Activated CD4-positive, alpha-beta T cell treated with anti-CD3 and anti-CD28 coated beads, Interleukin-2, Interleukin-6, amounts not matched to agents 100 ng/mL and 50 ng/mL, durations not matched to agents 16 hours and 8 hours (primary cell): ENCODE data around the gene UBAP2.
"Not testable (repeated sequence)": the region's sequence is repeated elsewhere in the genome, so short reads cannot be mapped to it uniquely, and the experiment has no call there.

Source experiments
- DNase-seq: peaks from one replicate; pipeline ENCODE4 v3.0.0-alpha.2; 2020

Gene UBAP2

GRCh38 chr9:33962468-33962867, 86.2 kb downstream of the UBAP2 start:
- not testable (repeated sequence) for DNase-seq

- DNase-seq: no peak
Measured at GRCh38 chr9:33959725-33960124, 89.0 kb downstream of the UBAP2 start.

GRCh38 chr9:33956544-33956943, 92.1 kb downstream of the UBAP2 start:
- peak; percentile 4 for DNase-seq

- no peak for DNase-seq
Measured at GRCh38 chr9:33952066-33952465, 96.6 kb downstream of the UBAP2 start.

- no peak for DNase-seq
Measured at GRCh38 chr9:33950371-33950770, 98.3 kb downstream of the UBAP2 start.

- DNase-seq: no peak
Measured at GRCh38 chr9:33946779-33947535, 101.7 kb downstream of the UBAP2 start.

GRCh38 chr9:33943389-33943788, 105.3 kb downstream of the UBAP2 start:
- DNase-seq: no peak

- DNase-seq: no peak
Measured at GRCh38 chr9:33942471-33943083, 106.1 kb downstream of the UBAP2 start.

GRCh38 chr9:33939924-33940874, 108.5 kb downstream of the UBAP2 start:
- no peak for DNase-seq

GRCh38 chr9:33934188-33934878, 114.4 kb downstream of the UBAP2 start:
- DNase-seq: no peak

GRCh38 chr9:33932078-33932807, 116.4 kb downstream of the UBAP2 start:
- DNase-seq: no peak

GRCh38 chr9:33931326-33931725, 117.4 kb downstream of the UBAP2 start:
- DNase-seq: no peak

- no peak for DNase-seq
Measured at GRCh38 chr9:33927694-33928093, 121.0 kb downstream of the UBAP2 start.

- no peak for DNase-seq
Measured at GRCh38 chr9:33926746-33927485, 121.8 kb downstream of the UBAP2 start.

GRCh38 chr9:33924978-33925797, 123.5 kb downstream of the UBAP2 start:
- DNase-seq: peak; percentile 35

- DNase-seq: no peak
Measured at GRCh38 chr9:33923998-33924701, 124.5 kb downstream of the UBAP2 start.

GRCh38 chr9:33923079-33923478, 125.6 kb downstream of the UBAP2 start:
- no peak for DNase-seq

- DNase-seq: peak; percentile 30
Measured at GRCh38 chr9:33921967-33922895, 126.5 kb downstream of the UBAP2 start.
